Stimulated activated CD8-positive, alpha-beta memory T cell treated with anti-CD3 and anti-CD28 coated beads, Interleukin-7, amount 100 ng/mL, for 48 hours (primary cell): ENCODE results near the gene KRT7.
A peak's percentile ranks its signal among the peaks of the same experiment; 100 is the strongest.
"Not testable (repeated sequence)": the region's sequence is repeated elsewhere in the genome, so short reads cannot be mapped to it uniquely, and the experiment has no call there.

ENCODE experiments used
- DNase-seq, 2 donors: peaks; one replicate each; pipeline ENCODE4 v3.0.0-alpha.2; 2020; ENCODE audit warnings: low read depth in 1 of 2; ENCODE audit errors: extremely low read depth in 1 of 2

The KRT7 gene

DNA sequence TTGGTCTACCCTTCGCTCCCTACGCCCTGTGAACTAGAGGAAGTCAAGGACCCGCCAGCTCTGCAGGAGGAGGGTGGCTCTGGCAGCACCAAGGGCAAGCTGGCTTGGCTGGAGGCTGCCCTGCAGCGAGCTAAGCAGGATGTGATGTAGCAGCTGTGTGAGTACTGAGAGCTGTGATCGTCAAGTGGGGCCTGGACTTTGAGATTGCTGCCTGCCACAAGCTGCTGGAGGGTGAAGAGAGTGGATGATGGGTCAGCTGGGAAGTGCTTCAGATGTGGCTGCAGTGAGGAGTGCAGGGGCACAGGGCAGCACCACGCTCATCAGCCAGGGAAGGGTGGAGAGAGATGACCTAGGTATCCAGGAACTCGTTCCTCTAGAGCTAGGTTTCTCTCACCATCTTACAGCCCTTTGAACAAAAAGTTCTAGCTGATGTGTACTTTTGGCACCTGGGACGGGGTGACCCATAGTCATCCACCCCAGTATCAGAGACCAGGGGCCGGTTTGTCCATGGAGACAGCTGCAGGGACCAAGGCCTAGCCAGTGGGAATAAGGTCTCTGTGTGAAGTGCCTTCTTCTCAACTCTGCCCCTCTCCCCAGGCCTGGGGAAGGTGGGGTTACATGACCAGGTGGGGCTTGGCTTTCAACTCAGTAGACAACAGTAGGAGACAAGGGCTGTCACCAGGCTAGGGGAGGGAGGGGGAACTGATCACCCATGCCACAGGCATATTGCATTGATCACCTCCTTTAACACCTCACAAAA is 44.6 kb downstream of the KRT7 start:
- DNase-seq: no peak

DNA sequence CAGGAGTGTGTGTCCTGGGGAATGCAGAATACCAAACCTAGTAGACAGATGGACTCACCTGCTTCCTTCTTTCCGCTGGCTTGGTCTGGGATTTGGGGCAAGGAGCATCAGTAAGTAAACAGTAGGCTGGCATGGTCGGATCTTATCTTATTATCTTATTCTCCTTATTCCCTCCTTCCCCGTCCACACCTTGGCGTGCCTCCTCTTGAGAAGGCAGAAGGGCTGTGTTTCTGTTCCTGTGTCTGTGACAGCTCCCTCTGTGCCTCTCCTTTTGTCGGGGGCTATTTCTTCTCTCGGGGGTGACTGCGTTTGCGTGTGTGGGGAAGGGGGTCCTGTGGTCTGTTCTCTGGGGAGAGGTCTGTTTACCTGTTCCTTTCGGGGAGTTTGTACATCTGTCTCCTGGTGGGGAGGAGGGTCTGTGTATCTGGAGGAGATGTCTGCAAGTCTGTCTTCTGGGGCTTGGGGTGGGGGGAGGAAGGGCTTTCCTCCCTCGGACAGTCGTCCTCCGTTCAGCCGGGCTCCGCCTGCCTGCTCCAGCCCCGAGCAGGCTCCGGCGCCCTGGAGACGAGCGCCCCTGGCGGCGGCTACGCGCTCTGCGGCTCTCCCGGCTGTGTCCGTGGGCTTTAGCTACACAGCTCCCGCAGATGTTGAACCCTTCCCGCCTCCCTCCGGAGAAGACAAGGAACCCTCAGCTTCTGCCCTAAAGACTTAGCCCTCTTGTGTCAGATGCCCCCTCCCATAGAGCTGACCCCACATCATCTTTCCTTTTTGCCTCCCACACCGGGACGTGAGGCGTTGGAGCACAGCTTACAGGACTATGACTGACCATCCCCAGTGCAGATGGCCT is 45.8 kb downstream of the KRT7 start:
- peak; percentile 22 to 52 for DNase-seq

DNA sequence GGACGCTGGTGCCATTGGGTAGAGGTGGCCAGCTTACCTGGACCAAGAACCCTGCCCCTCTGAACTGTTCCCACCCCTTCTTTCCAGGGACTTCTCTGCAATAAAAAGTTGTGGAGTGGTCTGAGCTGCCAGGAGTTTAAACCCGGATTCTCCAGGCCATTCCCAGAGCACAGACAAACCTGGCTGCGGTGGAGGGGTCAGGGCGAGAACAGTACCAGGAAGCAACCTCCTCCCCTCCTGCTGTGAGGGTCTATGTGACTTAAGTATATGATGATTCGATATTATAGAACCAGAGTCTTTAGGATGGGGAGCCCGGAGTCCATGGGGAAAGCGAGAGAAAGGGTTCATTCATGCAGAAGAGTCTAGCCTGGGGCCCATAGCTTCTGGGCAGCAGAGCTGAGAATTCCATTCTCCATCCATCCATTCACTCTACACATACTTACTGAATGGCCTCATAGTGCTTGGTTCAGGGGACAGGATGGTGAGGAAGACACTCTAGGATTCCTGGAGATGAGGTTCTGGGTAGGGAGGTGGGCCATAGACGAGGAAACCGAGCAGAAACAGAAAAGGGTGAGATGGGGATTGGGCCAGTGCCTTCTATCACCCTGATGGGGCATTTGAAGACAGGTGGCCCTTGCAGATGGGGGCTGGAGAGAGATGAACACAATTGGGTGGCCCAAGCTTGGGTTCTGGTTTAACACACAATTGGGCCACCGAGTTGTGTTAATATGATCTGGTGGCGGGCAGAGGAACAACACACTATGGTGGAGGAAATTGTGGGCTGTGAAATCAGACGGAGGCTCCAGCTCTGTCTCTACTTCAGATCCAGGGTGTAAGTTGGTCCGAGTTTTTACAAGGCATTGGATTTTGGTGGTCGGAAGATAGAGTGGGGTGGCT is 46.6 kb downstream of the KRT7 start:
- no peak for DNase-seq

DNA sequence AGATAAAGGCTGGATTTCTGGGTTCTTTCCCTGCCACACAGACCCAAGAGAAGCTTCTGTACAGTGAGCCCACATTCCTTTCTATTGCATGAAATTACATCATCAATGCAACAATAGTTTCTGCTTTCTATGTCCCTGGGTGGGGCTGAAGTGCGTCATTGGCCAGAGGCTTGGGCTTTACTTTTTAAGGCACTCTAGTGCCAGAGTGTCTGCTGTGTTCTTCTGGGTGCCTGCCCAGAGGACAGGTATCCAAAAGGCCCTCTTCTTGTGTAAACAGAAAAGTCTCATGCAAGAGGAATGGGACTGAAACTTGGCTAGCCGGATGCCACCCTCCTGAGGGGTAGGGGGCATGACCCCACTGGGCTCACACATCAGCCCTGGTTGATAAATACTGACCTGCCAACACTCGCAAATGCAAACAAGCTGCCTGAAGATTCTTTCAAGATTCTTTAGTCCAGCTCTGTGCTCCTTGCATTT is 47.3 kb downstream of the KRT7 start:
- DNase-seq: no peak

DNA sequence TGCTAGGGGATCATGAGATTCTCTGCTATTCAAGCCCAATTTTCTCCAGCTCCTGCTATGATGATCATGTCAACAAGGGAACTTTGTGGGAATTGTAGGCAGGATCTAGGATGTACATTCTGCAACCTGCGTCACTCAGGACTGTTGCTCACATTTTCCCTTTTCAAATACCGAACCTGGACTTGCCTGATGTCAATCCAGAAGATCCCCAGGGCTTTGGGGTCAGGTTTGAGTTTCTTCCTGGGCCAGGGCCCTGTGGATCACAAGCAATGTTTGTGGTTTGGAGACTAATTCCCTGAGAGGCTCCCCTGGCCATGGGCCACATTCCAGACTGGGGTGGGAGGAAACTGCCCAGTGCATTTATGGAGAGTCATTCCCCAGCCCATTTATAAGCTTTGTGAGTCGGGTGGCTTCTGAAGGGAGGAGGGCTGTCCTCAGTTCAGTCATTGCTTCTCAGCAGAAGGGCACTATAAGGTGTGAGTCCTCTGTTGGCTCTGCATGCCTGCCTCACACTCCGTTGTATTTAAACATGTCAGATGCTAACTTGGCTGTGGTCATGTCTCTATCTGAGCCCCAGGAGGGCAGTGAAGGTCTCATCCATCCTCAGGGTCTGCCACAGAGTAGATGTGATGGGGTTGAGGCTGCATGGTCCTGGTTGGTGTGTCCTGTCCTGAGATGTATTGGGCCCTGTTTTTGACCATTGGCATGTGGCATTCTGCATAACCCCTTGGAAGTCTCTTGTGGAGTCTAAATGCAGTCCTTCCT is 47.9 kb downstream of the KRT7 start:
- no peak for DNase-seq

DNA sequence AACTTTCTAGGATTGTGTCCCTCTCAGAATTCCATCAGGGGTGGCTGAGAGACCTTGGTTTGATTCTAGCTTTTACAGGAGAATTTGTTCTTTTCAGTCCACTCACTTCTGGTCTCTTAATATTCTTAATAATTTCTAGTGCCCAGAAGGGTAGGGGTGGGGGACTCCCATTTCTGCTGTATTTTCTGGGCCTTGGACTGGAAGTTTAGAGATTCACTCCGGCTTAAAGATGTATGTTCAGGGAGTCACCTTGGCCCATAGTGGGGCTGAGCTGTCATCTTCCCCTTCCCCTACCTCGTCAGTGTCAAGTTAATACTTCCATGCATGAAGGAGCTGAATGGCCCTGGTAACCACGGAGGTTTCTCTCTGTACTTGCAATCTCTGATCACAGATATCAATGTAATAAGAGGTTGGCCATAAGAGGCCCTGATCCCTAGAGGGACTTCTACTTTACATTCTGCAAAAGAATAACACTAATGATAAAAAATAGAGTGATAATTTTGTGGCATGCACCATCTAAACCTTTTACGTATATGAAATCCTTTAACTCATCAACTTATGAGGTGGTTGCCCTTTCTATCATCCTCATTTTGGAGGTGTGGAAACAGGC is 51.6 kb downstream of the KRT7 start:
- no peak for DNase-seq

DNA sequence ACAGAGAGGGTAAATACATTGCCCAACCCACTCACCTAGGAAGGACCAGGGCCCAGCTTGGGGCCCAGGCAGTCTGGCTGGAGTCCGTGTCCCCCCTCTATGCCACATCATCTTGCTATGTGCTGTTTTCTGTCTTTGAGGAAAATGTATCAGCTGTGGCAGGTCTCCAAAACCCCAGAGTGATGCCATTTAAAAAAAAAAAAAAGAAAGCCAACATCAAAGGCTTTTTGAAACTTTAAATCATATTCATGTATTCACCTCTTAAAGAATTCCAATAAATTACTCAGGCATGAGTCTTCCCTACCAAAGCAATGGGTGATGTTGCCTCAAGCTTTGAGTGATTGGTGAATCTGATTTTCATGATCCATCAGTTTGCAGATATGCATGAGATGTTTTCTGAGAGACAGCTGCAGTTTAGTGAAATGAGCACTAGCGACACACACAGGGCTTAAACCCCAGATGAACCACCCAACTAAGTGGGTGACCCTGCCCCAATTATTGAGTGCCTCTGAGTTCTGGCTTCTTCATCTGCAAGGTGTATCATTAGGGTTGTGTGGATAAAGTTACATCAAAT is 52.2 kb downstream of the KRT7 start:
- DNase-seq: no peak

DNA sequence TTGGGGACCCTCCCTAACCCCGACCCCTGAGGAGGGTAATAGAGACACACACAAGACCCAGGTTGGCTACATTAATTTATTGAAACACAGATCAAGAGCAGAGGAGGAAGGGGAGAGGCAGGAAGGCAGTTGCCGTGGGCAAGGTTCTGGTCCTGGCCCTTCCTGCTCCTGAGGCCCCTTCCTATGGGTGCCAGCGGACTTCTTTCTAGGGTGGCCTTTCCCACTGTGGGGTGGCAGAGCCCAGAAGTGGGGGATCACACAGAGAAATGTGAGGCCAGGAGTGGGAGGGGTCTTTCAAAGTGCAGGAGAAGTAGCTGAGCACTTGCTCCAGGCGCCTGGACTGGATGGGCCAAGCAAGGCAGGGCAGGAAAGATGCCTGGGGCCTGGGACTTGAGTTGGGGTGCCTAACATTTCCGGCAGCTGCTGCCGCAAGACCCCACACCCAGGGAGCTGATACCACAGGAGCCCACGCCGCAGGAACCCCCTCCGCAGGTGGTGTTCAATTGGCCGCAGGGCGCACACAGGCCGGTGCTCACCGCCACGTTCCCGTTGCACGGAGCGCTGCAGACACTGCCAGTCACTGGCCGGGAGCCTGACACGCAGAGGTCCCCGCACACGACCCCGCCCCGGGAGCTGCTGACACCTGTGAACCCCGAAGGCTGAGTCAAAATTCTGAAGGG is 52.9 kb downstream of the KRT7 start:
- no peak for DNase-seq

DNA sequence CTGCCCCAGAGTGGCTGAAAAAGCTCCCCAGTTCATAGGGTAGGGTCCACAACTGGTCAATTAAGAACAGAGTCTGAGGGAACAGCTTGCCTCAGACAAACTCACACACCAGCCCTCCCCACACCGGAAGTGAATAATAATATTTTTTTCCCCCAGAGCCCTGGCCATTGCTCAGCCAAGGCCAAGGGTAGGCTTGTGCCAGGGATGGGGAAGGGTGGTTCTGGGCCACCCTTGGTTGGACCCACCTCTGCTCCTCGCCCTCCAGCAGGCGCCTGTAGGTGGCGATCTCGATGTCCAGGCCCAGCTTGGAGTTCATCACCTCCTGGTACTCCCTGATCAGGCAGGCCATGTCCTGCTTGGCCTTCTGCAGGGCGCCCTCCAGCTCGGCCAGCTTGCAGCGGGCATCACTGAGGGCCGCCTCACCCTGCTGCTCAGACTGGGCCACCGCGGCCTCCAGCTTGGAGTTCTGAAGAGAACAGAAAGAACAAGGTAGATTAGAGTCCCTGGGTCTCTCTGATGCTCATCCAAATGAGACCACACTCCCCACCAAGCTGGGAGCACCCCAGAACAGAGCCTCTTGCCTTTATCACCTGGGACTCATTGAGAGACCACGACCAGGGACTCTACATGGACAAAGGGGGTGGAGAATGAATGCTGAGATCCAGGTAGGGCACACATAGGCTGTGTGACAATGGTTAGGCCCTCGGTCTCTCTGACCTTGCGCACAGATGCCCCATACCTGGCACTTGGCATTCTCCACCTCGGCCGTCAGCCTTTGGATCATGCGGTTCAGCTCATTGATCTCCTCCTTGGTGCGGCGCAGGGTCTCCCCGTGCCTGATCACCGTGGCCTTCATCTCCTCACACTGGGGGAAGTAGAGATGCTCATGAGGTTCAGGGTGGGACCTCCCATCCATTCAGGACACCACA is 54.1 kb downstream of the KRT7 start:
- DNase-seq: not testable (repeated sequence)

DNA sequence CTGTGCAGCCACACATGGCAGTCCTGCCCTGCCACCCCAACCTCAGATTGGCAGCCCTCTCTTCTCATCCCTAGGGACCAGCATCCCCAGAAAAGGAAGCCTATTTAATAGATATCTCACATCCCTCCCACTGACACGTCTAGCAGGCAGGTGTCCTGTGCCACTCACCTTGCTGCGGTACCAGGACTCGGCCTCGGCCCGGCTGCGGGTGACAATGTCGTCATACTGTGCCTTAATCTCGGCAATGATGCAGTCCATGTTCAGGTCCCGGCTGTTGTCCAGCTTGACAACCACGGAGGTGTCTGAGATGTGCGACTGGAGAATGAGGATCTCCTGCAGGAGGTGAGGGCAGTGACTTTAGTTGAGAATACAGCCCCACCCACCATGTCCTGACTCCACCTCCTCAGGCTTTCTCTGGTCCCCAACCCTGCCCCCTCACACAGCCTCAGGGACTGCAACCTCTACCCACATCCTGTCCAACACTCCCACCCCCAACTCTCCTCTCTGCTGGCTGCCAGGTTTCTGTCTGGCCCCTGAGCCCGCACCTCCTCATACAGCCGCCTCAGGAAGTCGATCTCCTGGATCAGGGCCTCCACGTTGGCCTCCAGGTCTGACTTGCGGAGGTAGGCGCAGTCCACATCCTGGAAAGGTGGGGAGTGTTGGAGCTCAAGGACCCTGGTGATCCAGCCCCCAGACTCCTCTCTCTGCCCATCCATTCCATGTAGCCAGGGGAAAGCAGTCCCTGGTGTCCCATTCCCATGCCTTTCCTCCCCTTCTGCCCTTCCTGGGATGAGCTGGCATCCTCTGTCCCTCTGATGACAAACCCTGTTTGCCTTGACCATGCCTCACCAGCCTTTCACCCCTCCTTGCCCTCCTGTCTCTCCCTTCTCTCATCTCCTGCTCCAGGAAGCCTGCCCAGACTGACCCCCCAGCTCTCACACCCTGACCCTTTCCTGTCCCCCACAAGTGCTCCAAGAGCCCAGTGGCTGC is 55.1 kb downstream of the KRT7 start:
- DNase-seq: not testable (repeated sequence)

DNA sequence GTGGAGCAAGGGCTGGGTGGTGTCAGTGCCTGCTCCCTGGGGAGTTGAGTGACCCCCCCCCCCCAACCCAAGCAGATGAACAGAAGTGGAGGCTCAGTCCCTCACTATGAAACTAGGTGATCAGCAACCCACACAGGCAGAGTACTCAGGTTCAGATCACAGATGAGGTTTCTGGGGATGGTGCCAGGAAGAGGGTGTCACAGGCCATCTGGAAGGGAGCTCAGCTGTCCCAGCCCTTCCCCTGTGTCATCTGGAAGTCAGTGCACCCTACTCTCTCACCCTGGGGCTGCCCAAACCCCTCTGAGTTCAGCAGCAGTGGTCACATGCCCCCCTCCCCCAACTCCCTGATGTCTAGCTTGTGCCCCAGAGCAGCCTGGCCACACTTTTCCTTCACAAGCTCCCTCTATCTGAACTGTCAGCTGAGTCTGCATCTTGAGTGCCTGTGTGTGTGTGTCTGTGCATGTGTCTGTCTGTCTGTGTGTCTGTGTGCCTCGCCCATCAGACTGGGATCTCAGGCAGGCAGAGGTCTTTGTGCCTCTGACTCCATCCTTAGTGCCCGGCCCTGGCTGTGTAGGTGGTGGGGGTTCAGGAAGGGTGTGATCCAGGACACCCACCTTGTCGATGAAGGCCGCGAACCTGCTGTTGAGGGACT is 57.6 kb downstream of the KRT7 start:
- not testable (repeated sequence) for DNase-seq

DNA sequence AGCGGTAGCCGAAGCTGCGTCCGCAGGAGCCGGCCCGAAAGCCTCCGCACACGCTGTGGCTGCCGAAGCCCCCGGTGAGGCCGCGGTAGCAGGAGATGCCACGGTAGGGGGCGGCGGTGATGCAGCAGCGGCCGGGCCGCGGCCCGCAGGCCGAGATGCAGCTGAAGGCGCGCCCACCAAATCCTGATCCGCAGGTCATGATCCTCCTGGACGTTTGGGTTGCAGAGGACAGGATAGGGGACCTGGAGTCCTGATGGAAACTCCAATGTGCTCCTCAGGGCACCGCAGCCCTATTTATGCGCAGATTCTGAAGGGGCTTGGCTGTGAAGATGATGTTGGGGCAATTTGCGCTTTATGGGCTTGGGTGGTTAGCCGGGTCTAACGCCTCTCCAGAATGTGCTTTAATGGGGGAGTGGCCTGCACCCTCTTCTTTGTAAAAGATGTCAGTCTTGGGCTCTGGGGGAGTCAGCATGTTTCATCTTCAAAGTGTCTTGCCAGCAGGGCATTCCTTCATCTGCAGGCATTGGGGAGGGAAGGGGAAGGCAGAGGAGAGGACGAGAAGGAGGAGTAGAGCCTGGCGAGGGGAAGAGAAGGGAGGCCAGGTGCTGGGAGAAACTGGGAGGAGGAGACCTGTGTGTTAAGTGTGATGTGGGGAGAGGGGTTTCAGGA is 58.4 kb downstream of the KRT7 start, which contains the start of gene KRT81:
TSS of gene KRT81 (minus strand) at position 268 of the 669 bp plus-strand sequence. CDS start at position 199, 69 bp downstream.
- DNase-seq: no peak

DNA sequence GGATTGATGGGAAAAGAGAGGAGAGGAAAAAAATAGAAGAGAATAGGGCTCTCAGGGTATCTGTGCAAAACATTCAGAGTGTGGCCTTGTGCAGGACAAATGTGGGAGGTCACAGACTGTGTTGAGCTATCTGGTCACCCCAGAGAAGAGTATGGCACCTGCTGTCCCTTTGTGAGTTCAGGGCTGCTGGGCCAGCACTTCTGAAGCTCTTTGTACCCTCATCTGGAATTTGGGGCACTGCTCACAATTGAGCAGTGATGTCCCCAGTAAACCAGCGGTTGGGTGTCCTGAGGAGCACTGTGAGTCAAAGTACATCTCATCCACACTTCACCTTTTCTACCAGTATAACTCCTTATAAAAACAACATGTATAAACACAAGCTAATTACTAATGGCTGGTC is 60.9 kb downstream of the KRT7 start:
- DNase-seq: no peak

DNA sequence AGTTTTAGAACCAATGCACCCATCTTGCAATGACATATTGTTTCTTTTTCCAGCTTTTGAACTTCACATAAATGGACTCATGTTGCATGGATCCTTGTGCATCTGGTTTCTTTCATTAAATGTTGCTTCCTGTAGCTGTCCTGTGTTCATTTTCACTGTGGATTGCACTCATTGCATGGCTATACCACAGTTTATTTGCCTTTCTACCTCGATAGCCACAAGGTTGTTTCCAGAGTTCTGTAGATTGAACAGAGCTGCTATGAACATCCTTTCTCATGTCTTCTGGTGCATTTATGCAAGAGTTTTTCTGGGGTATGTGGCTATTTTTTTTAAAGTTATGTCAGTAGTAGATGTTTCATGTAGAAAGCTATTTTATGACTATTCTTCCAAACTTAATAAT is 61.8 kb downstream of the KRT7 start:
- DNase-seq: no peak

DNA sequence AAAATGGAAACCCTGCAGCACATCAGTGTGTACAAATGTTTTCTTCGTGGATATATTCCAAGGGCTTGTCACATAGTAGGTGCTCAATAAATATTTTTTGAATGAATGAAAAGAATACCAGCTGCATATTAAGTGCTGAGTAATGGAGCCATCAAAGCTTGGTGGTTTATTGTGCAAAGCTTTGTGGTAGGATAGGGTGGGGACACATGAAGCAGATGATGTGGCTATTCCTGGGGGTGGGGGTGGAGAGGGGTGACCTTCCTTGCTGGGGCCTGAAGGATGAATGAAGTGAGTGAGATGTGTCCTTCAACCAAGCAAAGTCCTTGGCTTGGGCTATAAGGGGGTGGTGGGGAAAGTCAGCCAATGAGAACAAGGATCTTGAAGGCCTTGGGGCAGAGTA is 62.6 kb downstream of the KRT7 start:
- DNase-seq: no peak
